Measurements from ENCODE around the gene CHST5. TPM values are rescaled to one million over a fixed set of nuclear protein-coding genes. Genes with fewer than 3 reads are reported as not detected.

Gene CHST5
- total and polyA plus RNA-seq, 2 donors (not counting 3 experiments of a cell fraction or from before 2014, with no cell fraction given) = 0.23 to 0.29 TPM

GRCh38 chr16:75483222-75483621 is 52.7 kb downstream of the CHST5 start:
- Histone ChIP-seq H3K9me3 (replicated peaks; ENCODE audit: control insufficient read depth, insufficient read depth, low read length) (no peaks in the 10 kb centered on the region), H3K9me1 (replicated peaks; ENCODE audit: control insufficient read depth, extremely low read depth, insufficient read depth, low read length) (no peaks in the 10 kb centered on the region), H3K27me3 (ENCODE audit: control insufficient read depth in 2 of 2, insufficient read depth in 2 of 2, low read length in 2 of 2) (no peaks in the 10 kb centered on the region), H4K20me1 (replicated peaks; ENCODE audit: control insufficient read depth, extremely low read depth, insufficient read depth, low read length) (no peaks in the 10 kb centered on the region), H3K27ac (ENCODE audit: insufficient read depth, low read depth, low read length) (no peak overlapping the region), H3K79me2 (ENCODE audit: control insufficient read depth, insufficient read depth, low read length) (no peaks in the 10 kb centered on the region), H2AFZ (ENCODE audit: low read depth, low read length) (no peak overlapping the region), H3K4me3 (replicated peaks in 1 of 3; ENCODE audit: insufficient read depth in 1 of 3, low read depth in 1 of 3, low read length in 3 of 3) (no peak overlapping the region), H3K9ac (replicated peaks; ENCODE audit: extremely low read depth, insufficient read depth, low read length) (no peak overlapping the region), H3K36me3 (ENCODE audit: control insufficient read depth in 2 of 2, extremely low read depth in 1 of 2, insufficient read depth in 2 of 2, low read length in 2 of 2) (no peaks in the 10 kb centered on the region), H3K4me2 (ENCODE audit: insufficient read depth, low read length) (no peak overlapping the region), H3K4me1 (ENCODE audit: control insufficient read depth, extremely low read depth, insufficient read depth, low read length) (no peaks in the 10 kb centered on the region)
- POLR2A ChIA-PET = no interaction called here
- BruUV-seq (replicated peaks) = no TSS peak
- TF ChIP-seq POLR2A (IDR thresholded peaks at IDR 0.05; ENCODE audit: low read depth, low read length) = no peak
- TF ChIP-seq MYC (IDR thresholded peaks at IDR 0.05; ENCODE audit: low read depth, low read length) = no peak
- no peak for TF ChIP-seq POLR2AphosphoS5 (IDR thresholded peaks at IDR 0.05; ENCODE audit: insufficient read depth, low read depth, low read length)
- TF ChIP-seq CTCF (IDR thresholded peaks at IDR 0.05; ENCODE audit: extremely low read depth in 1 of 2, insufficient read depth in 1 of 2, low read depth in 1 of 2, low read length in 2 of 2) = no peak
- TF ChIP-seq EZH2 (IDR thresholded peaks at IDR 0.05; ENCODE audit: borderline replicate concordance, low read depth, low read length, severe bottlenecking) = no peak
- TF ChIP-seq MAX (IDR thresholded peaks at IDR 0.05; ENCODE audit: insufficient read depth, insufficient read length) = no peak
- no peak for TF ChIP-seq GATA2 (IDR thresholded peaks at IDR 0.05; ENCODE audit: insufficient read depth, insufficient read length, low read depth, low read length)
- no peak for TF ChIP-seq JUN (IDR thresholded peaks at IDR 0.05; ENCODE audit: borderline replicate concordance, insufficient read depth, insufficient read length, low read depth)
- no peak for TF ChIP-seq FOS (IDR thresholded peaks at IDR 0.05; ENCODE audit: borderline replicate concordance, insufficient read depth, low read length)
- dilution Hi-C loops (cut with MboI; ENCODE audit: extremely low pct_ligation_motif_present, low sequenced_read_pairs) = no loop called here
- DNase-seq (ENCODE audit: low read depth, low spot score) (no peak), FAIRE-seq (no peak)
- CTCF ChIA-PET = interaction anchor here (1.3 to 1.5 kb wide), 2 partner anchors 11 to 281 kb away, joined by 3 to 6 read pairs; no protein-coding TSS in a partner anchor
- intact Hi-C loops (cut with micrococcal nuclease) = no loop called here
